Measurements from ENCODE around the gene SYNE2.

Gene SYNE2

GRCh38 chr14:63911404-63911803, 58.6 kb downstream of the SYNE2 start:
- DNase-seq (ENCODE audit: low read depth): no peak

- no peak for DNase-seq (ENCODE audit: low read depth)
Measured at GRCh38 chr14:63912286-63912685, 59.5 kb downstream of the SYNE2 start.

- no peak for DNase-seq (ENCODE audit: low read depth)
Measured at GRCh38 chr14:63918411-63918810, 65.6 kb downstream of the SYNE2 start.

GRCh38 chr14:63922696-63923421, 70.1 kb downstream of the SYNE2 start:
- DNase-seq (ENCODE audit: low read depth): no peak

- no peak for DNase-seq (ENCODE audit: low read depth)
Measured at GRCh38 chr14:63923422-63923752, 70.6 kb downstream of the SYNE2 start.

GRCh38 chr14:63924375-63924774, 71.6 kb downstream of the SYNE2 start:
- DNase-seq (ENCODE audit: low read depth): no peak

- DNase-seq (ENCODE audit: low read depth): no peak
Measured at GRCh38 chr14:63926641-63927040, 73.8 kb downstream of the SYNE2 start.

GRCh38 chr14:63928744-63929174, 76.0 kb downstream of the SYNE2 start:
- no peak for DNase-seq (ENCODE audit: low read depth)

GRCh38 chr14:63933110-63933509, 80.3 kb downstream of the SYNE2 start:
- no peak for DNase-seq (ENCODE audit: low read depth)

- no peak for DNase-seq (ENCODE audit: low read depth)
Measured at GRCh38 chr14:63933711-63934110, 80.9 kb downstream of the SYNE2 start.

GRCh38 chr14:63938198-63939005, 85.6 kb downstream of the SYNE2 start:
- DNase-seq (ENCODE audit: low read depth): no peak

- no peak for DNase-seq (ENCODE audit: low read depth)
Measured at GRCh38 chr14:63939006-63939270, 86.1 kb downstream of the SYNE2 start.

GRCh38 chr14:63940387-63940786, 87.6 kb downstream of the SYNE2 start:
- DNase-seq (ENCODE audit: low read depth): no peak

- DNase-seq (ENCODE audit: low read depth): no peak
Measured at GRCh38 chr14:63941023-63941422, 88.2 kb downstream of the SYNE2 start.

- no peak for DNase-seq (ENCODE audit: low read depth)
Measured at GRCh38 chr14:63949696-63950095, 96.9 kb downstream of the SYNE2 start.

- DNase-seq (ENCODE audit: low read depth): no peak
Measured at GRCh38 chr14:63951021-63951420, 98.2 kb downstream of the SYNE2 start.

- DNase-seq (ENCODE audit: low read depth): no peak
Measured at GRCh38 chr14:63951429-63951828, 98.6 kb downstream of the SYNE2 start.

GRCh38 chr14:63952053-63952932, 99.5 kb downstream of the SYNE2 start:
- no peak for DNase-seq (ENCODE audit: low read depth)

- no peak for DNase-seq (ENCODE audit: low read depth)
Measured at GRCh38 chr14:63952933-63953437, 100.2 kb downstream of the SYNE2 start.

- no peak for DNase-seq (ENCODE audit: low read depth)
Measured at GRCh38 chr14:63956326-63956725, 103.5 kb downstream of the SYNE2 start.

- no peak for DNase-seq (ENCODE audit: low read depth)
Measured at GRCh38 chr14:63960926-63961567, 108.2 kb downstream of the SYNE2 start.

GRCh38 chr14:63962906-63963305, 110.1 kb downstream of the SYNE2 start:
- no peak for DNase-seq (ENCODE audit: low read depth)
